ENCODE results near the gene INAFM2. TPM values are rescaled to one million over a fixed set of nuclear protein-coding genes. Genes with fewer than 3 reads are reported as not detected.

INAFM2 gene
- total and polyA plus RNA-seq, 2 experiments from 2014 or later: 186 to 217 TPM

GRCh38 chr15:40285554-40286011, 37.9 kb upstream of the INAFM2 start:
- TF ChIP-seq, protein P1, sequence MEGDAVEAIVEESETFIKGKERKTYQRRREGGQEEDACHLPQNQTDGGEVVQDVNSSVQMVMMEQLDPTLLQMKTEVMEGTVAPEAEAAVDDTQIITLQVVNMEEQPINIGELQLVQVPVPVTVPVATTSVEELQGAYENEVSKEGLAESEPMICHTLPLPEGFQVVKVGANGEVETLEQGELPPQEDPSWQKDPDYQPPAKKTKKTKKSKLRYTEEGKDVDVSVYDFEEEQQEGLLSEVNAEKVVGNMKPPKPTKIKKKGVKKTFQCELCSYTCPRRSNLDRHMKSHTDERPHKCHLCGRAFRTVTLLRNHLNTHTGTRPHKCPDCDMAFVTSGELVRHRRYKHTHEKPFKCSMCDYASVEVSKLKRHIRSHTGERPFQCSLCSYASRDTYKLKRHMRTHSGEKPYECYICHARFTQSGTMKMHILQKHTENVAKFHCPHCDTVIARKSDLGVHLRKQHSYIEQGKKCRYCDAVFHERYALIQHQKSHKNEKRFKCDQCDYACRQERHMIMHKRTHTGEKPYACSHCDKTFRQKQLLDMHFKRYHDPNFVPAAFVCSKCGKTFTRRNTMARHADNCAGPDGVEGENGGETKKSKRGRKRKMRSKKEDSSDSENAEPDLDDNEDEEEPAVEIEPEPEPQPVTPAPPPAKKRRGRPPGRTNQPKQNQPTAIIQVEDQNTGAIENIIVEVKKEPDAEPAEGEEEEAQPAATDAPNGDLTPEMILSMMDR (IDR thresholded peaks at IDR 0.05; ENCODE audit: low read depth, low read length): no peak
- H3K27me3 ChIP-seq: peaks cover 40% of the 10 kb centered on the region
- peaks cover 30% of the 10 kb centered on the region for H3K4me1 ChIP-seq (ENCODE audit: low read depth)
- no peak overlapping the region for H3K4me3 ChIP-seq
- no peak for DNase-seq (ENCODE audit: low read depth in 1 of 2, low spot score in 1 of 2)
- H3K9me3 ChIP-seq (ENCODE audit: low read depth): no peaks in the 10 kb centered on the region
- H3K27ac ChIP-seq: peak overlapping the region; percentile 90
- H3K36me3 ChIP-seq: no peaks in the 10 kb centered on the region

GRCh38 chr15:40286061-40286532, 37.4 kb upstream of the INAFM2 start:
- Histone ChIP-seq H3K36me3 (no peaks in the 10 kb centered on the region), H3K4me1 (ENCODE audit: low read depth) (peaks cover 25% of the 10 kb centered on the region), H3K27ac (peak overlapping the region; percentile 90), H3K9me3 (ENCODE audit: low read depth) (no peaks in the 10 kb centered on the region), H3K27me3 (peaks cover 36% of the 10 kb centered on the region), H3K4me3 (no peak overlapping the region)
- DNase-seq (ENCODE audit: low read depth in 1 of 2, low spot score in 1 of 2): peak in 1 of 2 donors; percentile 59
- TF ChIP-seq, protein P1 (IDR thresholded peaks at IDR 0.05; ENCODE audit: low read depth, low read length): no peak

GRCh38 chr15:40286794-40287193, 36.7 kb upstream of the INAFM2 start:
- peaks cover 31% of the 10 kb centered on the region for H3K27me3 ChIP-seq
- TF ChIP-seq, protein P1 (IDR thresholded peaks at IDR 0.05; ENCODE audit: low read depth, low read length): no peak
- DNase-seq (ENCODE audit: low read depth in 1 of 2, low spot score in 1 of 2): no peak

DNA sequence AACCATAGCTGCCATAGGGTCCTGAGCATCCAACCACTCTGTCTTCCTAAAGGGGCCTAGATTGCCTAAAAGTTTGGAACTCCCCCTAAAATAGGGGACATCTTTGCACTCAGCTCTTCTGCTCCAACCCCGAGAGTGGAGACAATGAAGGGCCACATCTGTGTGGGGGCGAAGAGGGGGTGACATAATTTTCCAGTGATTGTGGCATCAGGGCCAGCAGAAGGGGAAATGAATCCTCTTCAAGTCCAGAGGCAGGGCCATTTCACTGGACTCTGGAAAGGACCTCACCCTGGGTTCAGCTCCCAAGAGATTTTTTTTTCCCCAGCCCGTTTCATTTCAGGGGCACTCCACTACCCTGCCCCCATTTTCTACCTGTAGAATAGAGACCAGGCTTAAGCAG, 36.0 kb upstream of the INAFM2 start:
- Histone ChIP-seq H3K9me3 (ENCODE audit: low read depth) (no peaks in the 10 kb centered on the region), H3K27me3 (peaks cover 29% of the 10 kb centered on the region), H3K36me3 (no peaks in the 10 kb centered on the region), H3K4me1 (ENCODE audit: low read depth) (peaks cover 29% of the 10 kb centered on the region), H3K4me3 (no peak overlapping the region), H3K27ac (no peak overlapping the region)
- TF ChIP-seq, protein P1 (IDR thresholded peaks at IDR 0.05; ENCODE audit: low read depth, low read length): no peak
- DNase-seq (ENCODE audit: low read depth in 1 of 2, low spot score in 1 of 2): no peak

More at GRCh38 chr15:40286794-40287193, 36.7 kb upstream of the INAFM2 start:
- peaks cover 26% of the 10 kb centered on the region for H3K4me1 ChIP-seq (ENCODE audit: low read depth)
- H3K36me3 ChIP-seq: no peaks in the 10 kb centered on the region
- peak overlapping the region; percentile 24 for H3K27ac ChIP-seq
- no peaks in the 10 kb centered on the region for H3K9me3 ChIP-seq (ENCODE audit: low read depth)
- H3K4me3 ChIP-seq: no peak overlapping the region

DNA sequence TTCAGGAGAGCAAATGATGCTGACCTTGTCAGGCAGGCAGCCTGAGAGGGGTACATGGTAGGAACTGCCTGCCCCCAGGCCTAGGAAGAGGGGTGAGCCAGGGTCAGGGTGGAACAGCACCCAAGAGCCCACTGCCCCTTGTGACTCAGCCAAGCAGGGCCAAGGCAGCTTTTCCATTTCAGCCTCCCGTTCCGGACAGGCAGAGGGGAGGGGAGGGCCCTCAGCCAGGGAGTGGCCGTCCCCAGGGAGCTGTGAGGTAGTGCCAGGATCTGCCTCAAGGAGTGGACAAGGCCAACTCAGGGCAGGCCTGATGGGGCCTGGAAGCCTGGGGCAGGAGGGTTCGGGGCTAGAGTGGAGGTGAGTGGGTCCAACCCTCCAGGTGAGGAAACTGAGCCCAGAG, 35.5 kb upstream of the INAFM2 start:
- H3K4me3 ChIP-seq: no peak overlapping the region
- TF ChIP-seq, protein P1 (IDR thresholded peaks at IDR 0.05; ENCODE audit: low read depth, low read length): no peak
- H3K9me3 ChIP-seq (ENCODE audit: low read depth): no peaks in the 10 kb centered on the region
- peaks cover 33% of the 10 kb centered on the region for H3K4me1 ChIP-seq (ENCODE audit: low read depth)
- H3K27ac ChIP-seq: no peak overlapping the region
- no peak for DNase-seq (ENCODE audit: low read depth in 1 of 2, low spot score in 1 of 2)
- peaks cover 25% of the 10 kb centered on the region for H3K27me3 ChIP-seq
- H3K36me3 ChIP-seq: no peaks in the 10 kb centered on the region

Measured in cardiac muscle cell (in vitro differentiated cells and primary cell).